Smooth muscle cell (in vitro differentiated cells): Measurements from ENCODE around the gene FGFR3. TPM values are rescaled to one million over a fixed set of nuclear protein-coding genes. Genes with fewer than 3 reads are reported as not detected.

Experiments
- DNase-seq: peaks from one replicate; lab custom pipeline; 2025; ENCODE audit not compliant: unreplicated experiment; lab: John Stamatoyannopoulos, UW
- H2AFZ ChIP-seq: fragments of 200-600 bp; sonication (generic); 2 replicates; pipeline ENCODE4 v1.6.0; 2016; ENCODE audit warnings: antibody characterized with exemption, low read depth, mild to moderate bottlenecking
- H3F3A ChIP-seq: fragments of 200-600 bp; sonication (generic); 2 replicates; pipeline ENCODE4 v1.6.0; 2017; ENCODE audit warnings: antibody characterized with exemption, low read depth
- H3K27ac ChIP-seq: fragments of 200-600 bp; sonication (generic); 2 replicates; pipeline ENCODE4 v1.5.1; 2016; ENCODE audit warnings: low read depth, mild to moderate bottlenecking
- H3K27me3 ChIP-seq: fragments of 200-600 bp; sonication (generic); 2 replicates; pipeline ENCODE4 v1.6.1; 2016; ENCODE audit warnings: low read depth, mild to moderate bottlenecking
- H3K36me3 ChIP-seq: fragments of 200-600 bp; sonication (generic); 2 replicates; pipeline ENCODE4 v1.5.1; 2016; ENCODE audit warnings: low read depth
- H3K4me1 ChIP-seq: fragments of 200-600 bp; sonication (generic); 2 replicates; pipeline ENCODE4 v1.5.1; 2016; ENCODE audit warnings: low read depth
- H3K4me2 ChIP-seq: fragments of 200-600 bp; sonication (generic); 2 replicates; pipeline ENCODE4 v1.6.0; 2016; ENCODE audit warnings: mild to moderate bottlenecking
- H3K4me3 ChIP-seq: fragments of 200-600 bp; sonication (generic); 2 replicates; pipeline ENCODE4 v1.5.1; 2016; ENCODE audit warnings: mild to moderate bottlenecking
- H3K79me2 ChIP-seq: fragments of 200-600 bp; sonication (generic); 2 replicates; pipeline ENCODE4 v1.6.0; 2016; ENCODE audit warnings: low read depth, mild to moderate bottlenecking
- H3K9ac ChIP-seq: fragments of 200-600 bp; sonication (generic); 2 replicates; pipeline ENCODE4 v1.6.0; 2016; ENCODE audit warnings: low read depth
- H3K9me3 ChIP-seq: fragments of 200-600 bp; sonication (generic); replicated peaks from 2 replicates; pipeline ENCODE4 v1.5.1; 2016; ENCODE audit warnings: low read depth
- H4K20me1 ChIP-seq: fragments of 200-600 bp; sonication (generic); 2 replicates; pipeline ENCODE4 v1.6.0; 2016; ENCODE audit warnings: low read depth
- CTCF ChIP-seq: fragments of 200-600 bp; sonication (generic); IDR thresholded peaks from 2 replicates; pipeline ENCODE4 v1.5.1; 2017; ENCODE audit warnings: borderline replicate concordance, mild to moderate bottlenecking, antibody characterized with exemption; ENCODE audit not compliant: insufficient read depth, poor library complexity, severe bottlenecking
- WGBS: methylation state at CpG from one replicate; pipeline ENCODE4 v1.1.7; 2016; ENCODE audit warnings: low lambda C conversion rate; 5-methylcytosine and 5-hydroxymethylcytosine counted together
- polyA plus RNA-seq: library from polyadenylated mRNA; unstranded; fragments of >200 nt; fragmentation: Nextera tagmentation; extraction: Ambion mirVana; gene quantifications from 2 replicates; pipeline ENCODE4 v1.2.1, GENCODE V29; 2016
- total RNA-seq: library from RNA; depleted of rRNA; stranded (reverse); fragments of >200 nt; gene quantifications from 2 replicates; pipeline ENCODE4 v1.2.3, GENCODE V29; 2014

FGFR3 gene
- total and polyA plus RNA-seq, 2 experiments from 2014 or later, result 6.6 to 13.6 TPM

DNA sequence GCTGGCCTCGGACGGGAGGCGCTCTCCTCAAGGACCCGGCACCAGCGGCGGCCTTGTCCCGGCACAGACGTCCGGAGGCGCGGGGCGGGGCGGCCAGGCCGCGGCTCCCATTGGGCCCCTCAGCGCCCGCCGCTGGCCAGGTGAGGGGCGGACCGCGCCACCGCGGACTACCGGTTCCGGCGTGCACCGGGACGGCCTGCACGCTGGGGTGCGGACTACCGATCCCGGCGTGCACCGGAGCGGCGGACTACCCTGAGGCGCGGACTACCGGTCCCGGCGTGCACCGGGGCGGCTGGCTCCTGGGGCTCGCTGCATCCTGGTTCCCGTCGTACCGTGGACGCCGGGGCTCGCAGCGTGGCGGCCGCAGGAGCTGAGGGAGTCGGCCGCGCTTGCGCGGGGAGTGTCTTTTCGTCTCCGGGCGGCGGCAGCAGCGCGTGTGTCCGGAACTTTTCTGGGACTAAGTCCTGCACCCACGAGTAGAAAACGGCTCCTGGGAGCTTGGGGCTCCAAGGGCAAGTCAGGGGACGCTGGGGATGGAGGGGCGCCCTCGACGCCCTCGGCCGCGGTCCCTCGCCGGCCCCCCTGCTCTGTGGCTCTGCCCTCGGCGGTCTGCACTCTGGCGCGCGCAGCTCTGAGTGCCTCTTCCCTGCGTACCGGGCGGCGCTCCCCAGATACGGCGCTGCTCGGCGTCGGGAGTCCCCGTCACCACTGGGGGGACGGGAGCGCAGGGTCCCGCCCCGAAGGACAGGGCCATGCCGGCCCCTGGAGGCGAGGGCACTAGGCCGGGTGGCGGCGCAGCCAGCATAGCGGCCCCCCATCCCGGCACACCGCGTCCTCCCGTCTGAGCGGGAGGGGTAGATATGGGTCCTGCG lies 63.2 kb downstream of the FGFR3 start, which contains the start of gene LETM1:
LETM1 (minus strand) TSS at position 86 of the 872 bp plus-strand sequence. CDS start 206 bp downstream, outside the sequence.
- H3K79me2 ChIP-seq, result peaks cover 42% of the 10 kb centered on the region
- H2AFZ ChIP-seq, result peak within 1 kb of the TSS; percentile 97
- 1% methylated on average over 100 of the region's 107 CpGs for WGBS

DNA sequence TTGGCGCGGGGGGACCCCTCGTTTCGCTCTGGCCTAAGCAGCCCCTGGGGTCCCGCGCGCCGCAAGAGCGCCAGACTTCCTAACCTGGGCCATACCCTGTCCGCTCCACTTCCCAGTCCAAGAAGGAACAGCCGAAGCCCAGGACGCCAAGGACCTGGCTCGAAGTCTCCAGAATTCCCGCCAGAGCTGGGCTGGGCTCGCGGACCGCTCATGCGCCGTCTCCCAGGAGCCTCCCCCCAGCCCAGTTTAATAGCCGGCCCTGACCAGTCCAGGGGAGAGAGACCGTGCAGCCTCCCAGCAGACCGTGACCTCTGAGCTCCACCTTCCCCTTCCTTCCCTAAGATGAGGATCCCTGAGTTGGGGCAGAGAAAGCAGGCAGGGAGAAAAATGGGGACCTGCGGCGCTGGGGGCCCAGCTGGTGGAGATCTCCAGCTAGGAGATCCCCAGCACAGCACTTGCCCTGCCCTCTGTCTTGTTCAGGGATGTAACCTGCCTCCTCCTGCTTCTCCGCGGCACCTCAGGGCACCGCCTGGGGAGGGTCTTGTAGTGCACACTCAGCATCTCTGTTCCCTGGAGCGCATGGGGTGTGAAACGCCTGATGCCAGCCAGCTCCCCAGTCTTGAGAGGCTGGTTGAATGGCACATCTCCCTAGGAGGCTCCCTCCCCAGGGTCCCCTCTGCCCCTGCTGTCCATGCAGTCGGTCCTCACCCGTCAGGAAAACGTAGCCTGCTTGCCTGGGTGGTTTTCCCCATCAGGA lies 64.0 kb downstream of the FGFR3 start:
- Histone ChIP-seq H3K4me3 (peak overlapping the region; percentile 84), H3K4me2 (peak overlapping the region; percentile 91), H3K27ac (no peak overlapping the region), H3K4me1 (peaks cover 8% of the 10 kb centered on the region), H2AFZ (peak overlapping the region; percentile 97), H3K9me3 (no peaks in the 10 kb centered on the region), H3K27me3 (no peaks in the 10 kb centered on the region), H3K36me3 (no peaks in the 10 kb centered on the region), H3K9ac (peak overlapping the region; percentile 43), H3K79me2 (peaks cover 34% of the 10 kb centered on the region), H3F3A (no peaks in the 10 kb centered on the region), H4K20me1 (peaks cover 13% of the 10 kb centered on the region)
- 29% methylated on average over 31 of the region's 32 CpGs for WGBS
- DNase-seq, result no peak
- no peak for TF ChIP-seq CTCF

More for the DNA sequence above, 63.2 kb downstream of the FGFR3 start, which contains the start of gene LETM1:
- H3F3A ChIP-seq, result no peaks in the 10 kb centered on the region
- peak within 1 kb of the TSS; percentile 15 for H3K27ac ChIP-seq
- peak within 1 kb of the TSS; percentile 84 for H3K4me3 ChIP-seq
- no peak for TF ChIP-seq CTCF
- H3K27me3 ChIP-seq, result no peaks in the 10 kb centered on the region
- H4K20me1 ChIP-seq, result peaks cover 21% of the 10 kb centered on the region
- H3K4me2 ChIP-seq, result peak within 1 kb of the TSS; percentile 91
- H3K4me1 ChIP-seq, result peaks cover 8% of the 10 kb centered on the region
- H3K9ac ChIP-seq, result peak within 1 kb of the TSS; percentile 43
- H3K36me3 ChIP-seq, result no peaks in the 10 kb centered on the region
- peak; percentile 60 for DNase-seq
- H3K9me3 ChIP-seq, result no peaks in the 10 kb centered on the region

- 89% methylated on average over 5 of the region's 5 CpGs for WGBS
- H3K4me3 ChIP-seq, result no peak overlapping the region
- H3K9ac ChIP-seq, result no peak overlapping the region
- H4K20me1 ChIP-seq, result peaks cover 7% of the 10 kb centered on the region
- no peaks in the 10 kb centered on the region for H3F3A ChIP-seq
- H3K9me3 ChIP-seq, result no peaks in the 10 kb centered on the region
- H3K79me2 ChIP-seq, result peaks cover 27% of the 10 kb centered on the region
- no peak overlapping the region for H3K27ac ChIP-seq
- TF ChIP-seq CTCF, result no peak
- no peak overlapping the region for H2AFZ ChIP-seq
- H3K27me3 ChIP-seq, result no peaks in the 10 kb centered on the region
- no peak for DNase-seq
- peaks cover 8% of the 10 kb centered on the region for H3K4me1 ChIP-seq
- H3K4me2 ChIP-seq, result no peak overlapping the region
- no peaks in the 10 kb centered on the region for H3K36me3 ChIP-seq
Measured at GRCh38 chr4:1857931-1858330, 64.8 kb downstream of the FGFR3 start.

Other genes starting within 250 kb of the FGFR3 start
- not detected in 2 replicates for gene FAM53A, start 109.0 kb upstream of the FGFR3 start, total RNA-seq
- 0.70 and 2.7 TPM in 2 replicates for gene FAM53A, start 109.0 kb upstream of the FGFR3 start, polyA plus RNA-seq
- 57.1 and 63.9 TPM in 2 replicates for gene SLBP, start 81.0 kb upstream of the FGFR3 start, total RNA-seq
- gene SLBP, start 81.0 kb upstream of the FGFR3 start, polyA plus RNA-seq, result 55.4 and 57.3 TPM in 2 replicates
- gene TMEM129, start 72.0 kb upstream of the FGFR3 start, total RNA-seq, result 29.9 and 30.4 TPM in 2 replicates
- gene TMEM129, start 72.0 kb upstream of the FGFR3 start, polyA plus RNA-seq, result 49.0 and 50.5 TPM in 2 replicates
- gene TACC3, start 71.8 kb upstream of the FGFR3 start, total RNA-seq, result 4.0 and 19.4 TPM in 2 replicates
- gene TACC3, start 71.8 kb upstream of the FGFR3 start, polyA plus RNA-seq, result 12.5 and 14.7 TPM in 2 replicates
- 17.1 and 17.4 TPM in 2 replicates for gene LETM1, start 62.9 kb downstream of the FGFR3 start, total RNA-seq
- gene LETM1, start 62.9 kb downstream of the FGFR3 start, polyA plus RNA-seq, result 15.3 and 16.2 TPM in 2 replicates
- gene NSD2, start 78.1 kb downstream of the FGFR3 start, total RNA-seq, result 15.0 and 15.9 TPM in 2 replicates
- 13.0 and 19.9 TPM in 2 replicates for gene NSD2, start 78.1 kb downstream of the FGFR3 start, polyA plus RNA-seq
- 16.3 and 17.0 TPM in 2 replicates for gene NELFA, start 215.7 kb downstream of the FGFR3 start, total RNA-seq
- gene NELFA, start 215.7 kb downstream of the FGFR3 start, polyA plus RNA-seq, result 33.7 and 36.4 TPM in 2 replicates